WI38 (cell line): ENCODE results near the gene UBXN7.

ENCODE experiments used
- H3K4me3 ChIP-seq: 2 replicates; pipeline ENCODE4 v1.5.1; 2011; ENCODE audit warnings: low read depth, mild to moderate bottlenecking, control low read depth, low read length
- TF ChIP-seq, protein P1 (sequence below): IDR thresholded peaks from 2 replicates; pipeline ENCODE4 v1.5.1; 2012; ENCODE audit warnings: low read depth, mild to moderate bottlenecking, control low read depth, low read length

UBXN7 gene

DNA sequence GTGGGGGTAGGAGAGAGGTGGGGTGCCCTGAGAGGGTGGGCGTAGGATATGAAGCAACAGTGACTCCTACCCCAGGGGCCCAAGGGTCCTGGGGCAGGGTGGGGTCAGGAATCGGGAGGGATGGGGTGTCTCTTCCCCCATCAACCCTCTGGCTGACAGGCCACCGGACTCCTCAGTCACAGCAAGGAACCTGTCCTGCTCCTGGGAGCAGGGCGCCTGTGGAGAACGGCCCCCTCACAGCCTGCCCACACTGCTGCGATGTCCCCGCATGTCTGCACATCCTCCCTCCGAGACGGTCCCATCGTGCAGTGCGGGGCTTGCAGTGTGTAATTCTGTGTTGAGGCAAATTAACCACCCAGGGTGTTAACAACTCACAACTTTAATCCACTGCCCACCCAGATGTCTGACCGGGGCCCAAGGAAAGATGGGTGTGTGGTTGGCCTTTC is 96.7 kb downstream of the UBXN7 start:
- H3K4me3 ChIP-seq: no peak overlapping the region
- TF ChIP-seq, protein P1, sequence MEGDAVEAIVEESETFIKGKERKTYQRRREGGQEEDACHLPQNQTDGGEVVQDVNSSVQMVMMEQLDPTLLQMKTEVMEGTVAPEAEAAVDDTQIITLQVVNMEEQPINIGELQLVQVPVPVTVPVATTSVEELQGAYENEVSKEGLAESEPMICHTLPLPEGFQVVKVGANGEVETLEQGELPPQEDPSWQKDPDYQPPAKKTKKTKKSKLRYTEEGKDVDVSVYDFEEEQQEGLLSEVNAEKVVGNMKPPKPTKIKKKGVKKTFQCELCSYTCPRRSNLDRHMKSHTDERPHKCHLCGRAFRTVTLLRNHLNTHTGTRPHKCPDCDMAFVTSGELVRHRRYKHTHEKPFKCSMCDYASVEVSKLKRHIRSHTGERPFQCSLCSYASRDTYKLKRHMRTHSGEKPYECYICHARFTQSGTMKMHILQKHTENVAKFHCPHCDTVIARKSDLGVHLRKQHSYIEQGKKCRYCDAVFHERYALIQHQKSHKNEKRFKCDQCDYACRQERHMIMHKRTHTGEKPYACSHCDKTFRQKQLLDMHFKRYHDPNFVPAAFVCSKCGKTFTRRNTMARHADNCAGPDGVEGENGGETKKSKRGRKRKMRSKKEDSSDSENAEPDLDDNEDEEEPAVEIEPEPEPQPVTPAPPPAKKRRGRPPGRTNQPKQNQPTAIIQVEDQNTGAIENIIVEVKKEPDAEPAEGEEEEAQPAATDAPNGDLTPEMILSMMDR: no peak

DNA sequence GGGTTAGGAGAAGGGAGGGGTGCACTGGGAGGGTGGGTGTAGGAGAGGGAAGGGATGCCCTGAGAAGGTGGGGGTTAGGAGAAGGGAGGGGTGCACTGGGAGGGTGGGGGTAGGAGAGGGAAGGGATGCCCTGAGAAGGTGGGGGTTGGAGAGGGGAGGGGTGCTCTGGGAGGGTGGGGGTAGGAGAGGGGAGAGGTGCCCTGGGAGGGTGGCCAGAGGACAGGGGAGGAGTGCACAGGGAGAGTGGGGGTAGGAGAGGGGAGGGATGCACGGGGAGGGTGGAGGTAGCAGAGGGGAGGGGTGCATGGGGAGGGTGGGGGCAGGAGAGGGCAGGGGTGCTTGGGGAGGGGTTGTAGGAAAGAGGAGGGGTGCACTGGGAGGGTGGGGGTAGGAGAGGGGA is 97.2 kb downstream of the UBXN7 start:
- TF ChIP-seq, protein P1: no peak
- no peak overlapping the region for H3K4me3 ChIP-seq

DNA sequence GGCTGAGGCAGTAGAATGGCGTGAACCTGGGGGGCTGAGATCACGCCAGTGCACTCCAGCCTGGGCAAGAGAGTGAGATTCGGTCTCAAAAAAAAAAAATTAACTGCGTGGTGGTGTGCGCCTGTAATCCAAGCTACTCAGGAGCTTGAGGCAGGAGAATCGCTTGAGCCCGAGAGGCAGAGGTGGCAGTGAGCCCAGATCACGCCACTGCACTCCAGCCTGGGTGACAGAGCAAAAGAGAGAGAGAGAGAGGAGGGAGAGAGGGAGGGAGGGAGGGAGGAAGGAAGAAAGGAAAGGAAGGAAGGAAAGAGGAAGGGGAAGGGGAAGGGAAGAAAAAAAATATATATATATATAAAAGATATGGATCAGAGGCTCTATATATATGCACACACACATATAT is 100.1 kb downstream of the UBXN7 start:
- TF ChIP-seq, protein P1: no peak
- H3K4me3 ChIP-seq: no peak overlapping the region

DNA sequence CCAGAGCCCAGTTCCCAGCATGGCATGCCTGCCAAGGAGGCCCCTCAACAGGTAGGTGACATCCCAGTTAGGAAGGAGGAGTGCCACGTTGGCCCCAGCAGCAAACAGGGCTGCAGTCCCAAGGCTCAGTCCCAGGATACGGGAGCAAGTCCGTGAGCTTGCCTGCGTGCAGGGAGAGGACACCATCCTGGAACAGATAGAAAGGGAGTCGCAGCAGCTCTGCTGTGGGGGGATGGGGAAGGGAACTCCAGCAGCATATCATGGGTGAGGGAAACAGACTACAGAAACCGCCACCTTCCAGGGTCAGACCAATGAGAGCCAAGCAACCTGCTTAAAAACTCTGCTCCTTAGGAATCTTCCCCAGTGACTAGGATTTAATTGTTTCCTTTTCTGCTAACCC is 104.8 kb downstream of the UBXN7 start:
- TF ChIP-seq, protein P1: no peak
- H3K4me3 ChIP-seq: no peak overlapping the region

DNA sequence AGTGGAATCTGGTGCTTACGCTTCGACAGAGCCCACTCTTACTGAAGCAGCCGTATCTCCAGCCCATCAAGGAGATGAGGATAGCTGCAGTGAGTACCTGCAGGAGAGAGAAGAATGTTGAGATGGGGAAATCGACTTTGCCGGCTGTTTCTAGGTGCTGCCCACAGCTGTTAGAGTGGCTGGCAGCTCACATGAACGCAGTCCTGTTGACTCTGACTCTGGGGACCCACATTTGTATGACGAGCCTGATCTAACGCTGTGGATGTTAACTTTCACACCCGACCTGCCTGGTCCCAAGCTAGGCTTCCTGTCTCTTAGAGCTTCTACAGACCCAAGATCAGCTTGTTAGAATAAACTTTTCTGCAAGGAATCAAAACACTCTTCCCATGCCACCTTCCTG is 105.3 kb downstream of the UBXN7 start:
- TF ChIP-seq, protein P1: no peak
- no peak overlapping the region for H3K4me3 ChIP-seq

DNA sequence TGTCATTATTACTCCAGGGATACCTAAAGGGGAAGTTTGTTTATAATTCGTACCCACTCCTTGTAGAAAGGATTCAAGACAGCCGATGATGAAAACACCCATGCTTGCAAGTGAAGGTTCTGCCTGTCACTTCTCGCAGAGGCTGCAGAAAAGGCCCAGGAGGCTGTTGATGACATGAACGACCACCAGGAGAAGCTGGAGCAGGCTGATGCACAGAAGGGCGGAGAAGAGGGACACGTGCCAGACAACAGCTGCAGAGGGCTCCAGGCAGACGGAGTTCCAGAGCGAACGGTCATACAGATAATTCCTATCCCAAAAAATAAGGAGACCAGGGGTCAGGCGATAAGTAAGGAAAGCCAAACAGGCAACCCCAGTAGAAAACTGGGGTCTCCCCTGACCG is 108.5 kb downstream of the UBXN7 start:
- H3K4me3 ChIP-seq: no peak overlapping the region
- TF ChIP-seq, protein P1: 0 out of 2 replicates have a peak, but pooled peaks have one; percentile 21

DNA sequence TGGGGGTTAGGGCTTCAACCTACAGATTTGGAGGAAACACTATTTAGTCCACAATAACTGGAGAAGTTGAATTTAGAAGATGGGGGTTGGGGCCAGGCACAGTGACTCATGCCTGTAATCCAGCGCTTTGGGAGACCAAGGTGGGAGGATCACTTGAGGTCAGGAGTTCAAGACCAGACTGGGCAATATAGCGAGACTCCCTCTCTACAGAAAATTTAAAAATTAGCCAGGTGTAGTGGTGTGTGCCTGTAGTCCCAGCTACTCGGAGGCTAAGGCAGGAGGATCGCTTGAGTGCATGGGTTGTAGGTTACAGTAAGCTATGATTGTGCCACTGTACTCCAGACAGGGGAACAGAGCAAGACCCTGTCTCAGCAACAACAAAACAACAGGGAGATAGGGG is 109.2 kb downstream of the UBXN7 start:
- TF ChIP-seq, protein P1: no peak
- H3K4me3 ChIP-seq: no peak overlapping the region
